ENCODE data around the gene NHSL2.
"Not testable (repeated sequence)": the region's sequence is repeated elsewhere in the genome, so short reads cannot be mapped to it uniquely, and the experiment has no call there.

NHSL2 gene

DNA sequence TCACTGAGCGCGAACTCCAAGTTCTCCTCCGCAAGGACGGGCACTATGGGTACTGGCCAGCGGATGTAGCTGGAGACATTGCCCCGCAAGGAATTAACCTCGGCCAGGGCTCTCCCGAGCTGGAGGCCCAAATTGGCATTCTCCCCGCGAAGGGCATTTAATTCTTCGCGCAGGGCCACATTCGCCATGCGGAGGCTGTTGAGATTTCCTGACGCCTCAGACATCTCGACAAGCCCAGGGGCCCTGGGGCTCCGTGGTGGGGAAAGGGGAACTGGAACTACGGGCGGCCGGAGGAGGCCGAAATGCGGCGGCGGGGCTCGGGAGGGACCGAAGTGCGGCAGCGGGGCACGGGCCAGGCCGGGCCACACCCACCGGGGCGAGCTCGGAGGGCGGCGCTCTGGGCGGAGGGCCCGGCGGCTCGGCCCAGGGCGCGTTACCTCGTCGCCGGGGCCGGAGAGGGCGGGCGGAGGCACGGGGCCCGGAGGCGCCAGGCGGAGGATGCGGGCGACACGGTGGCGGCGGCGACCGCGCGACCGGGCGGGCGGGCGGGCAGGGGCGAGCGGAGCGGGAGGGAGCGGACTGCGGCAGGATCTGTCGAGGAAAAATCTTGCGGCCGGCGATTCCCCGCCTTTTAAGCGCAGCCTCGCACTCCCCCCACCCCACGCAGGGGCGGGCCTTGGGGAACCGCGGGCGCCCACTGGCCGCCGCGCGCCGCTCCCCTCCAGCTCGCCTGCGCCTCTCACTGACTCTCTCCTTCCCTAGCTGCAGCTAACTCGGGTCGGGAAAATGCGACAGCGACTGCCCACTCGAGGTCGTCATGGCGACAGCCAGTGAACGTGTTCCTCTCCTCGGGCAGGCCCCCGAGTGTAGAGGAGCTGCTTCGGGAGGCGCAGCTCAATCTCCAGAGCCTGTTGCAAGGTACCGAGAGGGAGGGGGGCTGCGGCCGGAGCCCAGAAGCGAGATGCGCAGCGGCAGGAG lies 221.0 kb downstream of the NHSL2 start, which contains the start of gene RTL5:
TSS of gene RTL5 (minus strand) at position 599 of the 978 bp plus-strand sequence.
- peak; percentile 35 for DNase-seq (ENCODE audit: low read depth)

DNA sequence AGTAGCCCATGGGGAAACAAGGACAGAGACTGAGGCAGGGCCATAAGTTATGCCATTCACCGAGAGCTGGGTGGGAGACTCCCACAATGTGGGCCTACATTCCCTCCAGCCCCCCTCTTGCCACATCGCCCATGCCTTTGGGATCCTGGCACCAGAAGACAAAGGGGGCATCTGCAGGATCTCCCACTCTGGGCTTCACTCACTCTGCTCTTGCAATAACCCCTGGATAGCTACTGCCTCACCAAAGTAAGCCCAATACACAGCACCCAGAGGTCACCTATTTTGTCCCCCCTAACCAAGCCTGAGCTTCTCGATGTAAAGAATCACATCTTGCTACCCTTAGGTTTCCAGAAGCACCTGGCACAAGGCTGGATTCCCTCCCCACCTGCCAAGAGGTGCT lies 221.8 kb downstream of the NHSL2 start:
- no peak for DNase-seq (ENCODE audit: low read depth)

DNA sequence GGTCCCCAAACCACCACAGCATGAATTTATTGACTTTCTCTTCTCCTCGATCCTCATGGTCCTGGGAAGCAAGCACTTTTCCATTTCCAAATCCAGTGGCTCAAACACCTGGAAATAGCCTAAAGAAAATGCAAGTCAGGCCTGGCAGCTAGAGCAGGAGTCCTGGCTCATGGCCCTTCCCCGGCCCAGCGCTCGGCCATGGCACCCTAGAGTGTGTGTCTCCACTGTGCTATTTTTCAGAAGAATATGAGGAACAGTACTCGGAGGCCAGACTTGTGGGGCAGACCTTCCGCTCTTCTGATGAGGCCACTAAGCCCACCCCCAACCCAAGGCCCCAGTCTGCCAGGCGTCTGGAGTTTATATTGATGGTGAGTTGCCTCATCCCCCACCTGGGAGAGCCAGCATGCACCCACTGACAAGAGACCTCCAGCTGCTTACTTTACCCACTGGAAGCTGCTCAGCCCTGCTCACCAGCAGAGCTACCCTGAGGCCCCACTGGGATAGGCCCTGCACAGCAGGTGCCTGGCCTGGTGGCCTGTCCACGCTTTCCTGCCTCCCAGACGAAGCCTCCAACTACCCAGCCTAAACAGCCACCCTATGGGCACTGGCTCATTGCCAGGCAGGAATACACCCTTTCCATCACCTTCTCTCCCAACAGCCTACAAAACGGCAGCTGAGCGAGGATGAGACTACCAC lies 223.4 kb downstream of the NHSL2 start:
- DNase-seq (ENCODE audit: low read depth), result no peak

DNA sequence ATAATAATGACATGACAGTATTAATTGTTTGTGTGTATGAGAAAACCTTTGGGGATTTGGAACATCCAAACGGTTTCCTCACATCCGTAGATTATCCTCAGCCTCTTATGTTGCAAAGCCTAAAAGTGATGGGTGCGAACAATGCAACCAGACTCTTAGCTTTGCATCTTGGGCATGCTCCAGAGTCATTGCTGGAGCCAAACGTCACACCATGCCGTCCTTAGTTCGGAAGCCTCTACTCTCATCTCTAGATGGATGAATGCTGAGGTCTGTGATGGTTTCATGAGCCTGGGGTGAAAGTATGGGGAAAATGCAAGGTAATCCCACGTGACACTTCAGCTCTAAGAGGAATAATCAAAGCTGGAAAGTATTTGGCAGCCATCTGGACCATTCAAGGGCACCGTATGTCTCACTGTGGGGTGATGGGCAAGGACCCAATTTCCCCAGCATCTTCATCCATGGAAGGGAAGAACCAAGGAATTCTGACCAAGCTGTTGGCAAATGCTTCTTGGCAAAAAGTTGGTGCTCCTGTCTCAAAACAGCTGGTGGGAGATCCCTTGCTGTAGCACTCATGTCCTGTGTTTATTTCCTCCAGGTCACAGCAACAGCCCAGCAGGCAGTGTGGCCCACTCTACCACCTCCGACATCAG lies 227.3 kb downstream of the NHSL2 start:
- no peak for DNase-seq (ENCODE audit: low read depth)

DNA sequence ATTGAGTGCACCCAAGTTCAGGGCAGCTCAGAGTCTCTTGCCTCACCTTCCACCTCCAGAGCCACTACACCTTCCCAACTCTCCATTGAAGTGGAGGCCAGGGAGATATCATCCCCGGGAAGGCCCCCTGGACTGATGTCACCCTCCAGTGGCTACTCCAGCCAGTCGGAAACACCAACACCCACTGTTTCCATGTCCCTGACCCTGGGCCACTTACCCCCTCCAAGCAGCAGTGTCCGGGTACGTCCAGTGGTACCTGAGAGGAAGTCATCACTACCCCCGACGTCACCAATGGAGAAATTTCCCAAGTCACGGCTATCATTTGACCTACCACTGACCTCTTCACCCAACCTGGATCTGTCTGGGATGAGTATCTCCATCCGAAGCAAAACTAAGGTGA lies 228.9 kb downstream of the NHSL2 start:
- no peak for DNase-seq (ENCODE audit: low read depth)

DNA sequence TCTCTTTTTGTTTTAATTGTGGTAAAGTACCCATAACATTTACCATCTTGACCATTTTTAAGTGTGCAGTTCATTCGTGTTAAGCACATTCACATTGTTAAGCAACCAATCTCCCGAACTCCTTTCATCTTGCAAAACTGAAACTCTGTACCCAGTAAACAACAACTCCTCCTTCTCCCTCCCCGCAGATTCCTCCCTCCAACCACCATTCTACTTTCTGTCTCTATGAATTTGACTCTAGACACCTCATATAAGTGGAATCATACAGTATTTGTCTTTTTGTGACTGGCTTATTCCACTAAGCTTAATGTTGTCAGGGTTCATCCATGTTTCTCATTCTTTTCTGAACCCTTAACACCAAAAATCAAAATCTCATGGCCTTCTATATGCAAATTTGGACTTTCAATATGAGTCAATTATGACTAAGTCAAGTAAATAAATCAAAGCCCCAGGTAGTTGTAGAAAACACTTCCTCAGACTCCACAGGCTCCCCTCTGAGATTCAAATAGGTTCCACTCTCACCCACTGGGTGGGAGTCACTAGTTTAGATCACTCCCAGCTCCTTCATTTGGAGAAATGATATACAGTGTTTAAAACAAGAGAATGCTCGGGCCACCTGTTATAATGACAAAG lies 230.8 kb downstream of the NHSL2 start:
- DNase-seq (ENCODE audit: low read depth), result no peak

DNA sequence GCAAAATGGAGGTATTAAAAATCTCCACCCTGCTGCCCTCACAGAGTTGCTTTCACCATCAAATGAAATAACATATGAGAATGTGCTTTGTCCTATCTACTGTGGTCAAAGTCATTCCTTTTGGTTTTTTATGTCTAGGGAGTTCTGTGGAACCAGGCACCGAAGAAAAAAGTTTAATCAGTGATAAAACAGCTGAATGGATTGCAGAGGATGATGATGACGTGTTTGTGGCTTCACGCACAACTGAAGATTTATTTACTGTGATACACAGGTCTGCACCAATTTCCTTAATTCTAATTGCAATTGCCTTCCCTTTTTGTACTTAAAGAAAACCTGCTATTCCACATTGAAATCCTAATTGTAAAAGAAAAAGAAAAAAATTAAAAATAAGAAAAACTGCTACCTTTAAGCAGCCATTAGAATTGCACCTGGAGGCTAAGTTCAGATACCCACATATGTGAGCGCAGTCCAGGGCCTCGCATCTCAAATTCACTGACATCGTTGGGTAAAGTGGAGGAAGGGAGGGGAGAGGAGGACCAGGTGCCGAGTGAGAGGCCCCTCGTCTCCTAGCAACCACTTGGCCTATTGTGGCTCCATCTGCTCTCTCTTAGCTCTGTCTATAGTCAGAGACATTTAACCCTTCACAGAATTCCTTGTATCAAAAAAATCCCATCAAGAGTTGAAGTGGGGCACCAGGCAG lies 231.6 kb downstream of the NHSL2 start:
- DNase-seq (ENCODE audit: low read depth), result no peak

DNA sequence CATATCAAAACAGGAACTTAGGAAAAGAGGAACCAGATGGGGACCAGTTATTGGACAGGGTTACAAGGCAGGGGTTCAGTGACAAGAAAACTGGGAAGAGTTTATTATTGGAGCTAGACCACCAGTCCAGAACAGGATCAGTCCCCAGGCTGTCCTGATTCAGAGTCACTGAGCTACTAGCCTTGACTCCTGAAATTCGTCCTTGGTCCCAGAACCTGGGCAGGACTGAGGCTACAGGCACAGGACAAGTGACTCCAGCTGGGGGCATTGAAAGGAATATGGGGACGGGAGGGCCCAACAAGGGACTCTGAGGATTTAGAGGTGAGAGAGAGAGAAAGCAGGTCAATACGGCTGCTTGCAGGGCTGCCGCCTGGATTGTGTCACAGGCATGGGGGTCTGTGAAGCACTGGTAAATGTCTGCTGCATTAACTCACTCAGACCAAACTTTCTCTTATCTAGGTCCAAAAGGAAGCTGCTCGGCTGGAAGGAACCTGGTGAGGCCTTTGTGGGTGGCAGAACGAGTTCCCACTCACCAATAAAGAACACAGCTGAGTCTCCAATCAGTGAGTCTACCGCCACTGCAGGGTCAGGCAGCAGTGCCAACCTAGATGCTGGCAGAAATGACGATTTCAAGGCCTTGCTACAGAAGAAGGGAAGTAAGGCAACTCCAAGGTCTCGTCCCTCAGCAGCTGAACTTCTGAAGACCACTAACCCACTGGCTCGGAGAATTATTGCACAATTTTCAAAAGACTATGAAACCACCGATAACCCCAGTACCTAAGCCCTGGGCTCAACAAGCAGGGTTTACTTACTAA lies 232.4 kb downstream of the NHSL2 start:
- DNase-seq (ENCODE audit: low read depth), result no peak

DNA sequence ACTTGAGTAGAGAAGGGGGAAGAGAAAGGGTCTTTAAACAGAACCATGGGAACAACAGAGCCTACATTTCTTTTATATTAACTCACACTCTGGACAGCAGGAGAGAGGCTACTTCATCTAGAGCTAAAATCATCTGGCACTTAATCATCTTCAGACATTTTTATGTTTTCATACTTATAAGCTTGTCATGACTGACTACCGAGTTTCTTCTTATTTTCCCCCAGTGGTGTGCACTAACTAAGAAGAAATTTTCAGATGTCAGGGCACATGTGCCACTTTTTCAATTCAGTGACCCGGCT lies 232.9 kb downstream of the NHSL2 start:
- no peak for DNase-seq (ENCODE audit: low read depth)

DNA sequence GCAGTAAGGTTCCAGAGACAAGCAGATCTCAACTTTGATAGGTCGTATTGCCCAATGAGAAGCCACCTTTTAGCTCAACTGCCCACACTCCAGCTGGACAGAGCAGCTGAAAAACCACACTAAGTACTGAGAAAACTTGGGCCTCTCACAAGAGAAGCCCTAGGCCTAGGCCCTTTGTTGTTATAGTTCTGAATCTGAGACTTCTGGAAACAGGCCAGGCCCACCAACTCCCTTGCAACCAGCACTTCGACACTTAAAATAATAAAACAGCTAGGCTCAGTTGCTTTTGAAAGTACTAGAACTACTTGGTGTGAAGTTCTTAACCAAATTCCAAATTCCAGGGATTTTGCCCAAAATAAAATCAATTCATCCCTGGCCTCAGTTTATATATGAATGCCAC lies 234.5 kb downstream of the NHSL2 start:
- DNase-seq (ENCODE audit: low read depth), result no peak

DNA sequence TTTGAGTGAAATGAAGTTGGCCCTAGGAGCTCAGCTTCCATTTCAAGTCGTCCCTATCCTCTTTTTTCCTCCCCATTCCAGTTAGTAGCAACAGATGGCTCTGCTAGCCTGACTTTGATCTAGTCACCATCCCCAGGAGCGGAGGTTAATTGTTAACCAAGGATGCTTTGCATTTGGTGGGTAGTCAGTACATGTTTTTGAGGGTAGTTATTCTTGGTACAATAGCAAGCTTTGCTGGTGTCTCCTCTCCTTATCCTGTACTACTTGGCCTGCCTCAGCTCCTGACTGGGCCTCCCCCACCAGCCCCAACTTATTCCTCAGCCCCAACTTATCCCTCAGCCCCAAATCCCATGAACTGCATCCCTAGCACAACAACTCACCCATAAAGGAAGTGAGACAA lies 235.9 kb downstream of the NHSL2 start:
- no peak for DNase-seq (ENCODE audit: low read depth)

DNA sequence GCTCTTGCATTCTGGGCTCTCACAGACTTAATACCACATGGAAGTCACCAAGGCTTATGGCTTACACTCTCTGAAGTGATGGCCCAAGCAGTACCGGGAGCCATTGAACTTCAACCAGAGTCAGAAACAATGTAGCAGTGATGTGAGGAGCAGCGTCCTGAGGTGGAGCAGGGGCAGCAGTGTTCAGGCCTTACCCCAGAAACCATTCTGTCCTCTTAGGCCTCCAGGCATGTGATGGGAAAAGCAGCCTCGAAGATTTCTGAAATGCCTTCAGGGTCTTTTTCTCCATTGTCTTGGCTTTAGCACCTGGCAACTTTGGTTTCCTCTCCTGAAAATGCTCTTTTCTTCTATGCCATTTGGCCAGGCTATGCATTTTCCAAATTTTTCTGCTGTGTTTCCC lies 248.1 kb downstream of the NHSL2 start:
- no peak for DNase-seq (ENCODE audit: low read depth)

DNA sequence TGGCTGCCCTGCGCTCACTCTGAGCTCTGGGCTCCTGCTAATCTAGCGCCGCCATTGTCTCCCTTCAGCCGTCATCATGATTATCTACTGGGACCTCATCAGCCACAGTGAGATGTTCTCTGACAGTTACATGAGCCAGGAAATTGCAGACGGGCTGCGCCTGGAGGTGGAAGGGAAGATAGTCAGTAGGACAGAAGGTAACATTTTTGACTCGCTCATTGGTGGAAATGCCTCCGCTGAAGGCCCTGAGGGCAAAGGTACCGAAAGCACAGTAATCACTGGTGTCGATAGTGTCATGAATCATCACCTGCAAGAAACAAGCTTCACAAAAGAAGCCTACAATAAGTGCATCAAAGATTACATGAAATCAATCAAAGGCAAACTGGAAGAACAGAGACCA lies 249.1 kb downstream of the NHSL2 start:
- no peak for DNase-seq (ENCODE audit: low read depth)

DNA sequence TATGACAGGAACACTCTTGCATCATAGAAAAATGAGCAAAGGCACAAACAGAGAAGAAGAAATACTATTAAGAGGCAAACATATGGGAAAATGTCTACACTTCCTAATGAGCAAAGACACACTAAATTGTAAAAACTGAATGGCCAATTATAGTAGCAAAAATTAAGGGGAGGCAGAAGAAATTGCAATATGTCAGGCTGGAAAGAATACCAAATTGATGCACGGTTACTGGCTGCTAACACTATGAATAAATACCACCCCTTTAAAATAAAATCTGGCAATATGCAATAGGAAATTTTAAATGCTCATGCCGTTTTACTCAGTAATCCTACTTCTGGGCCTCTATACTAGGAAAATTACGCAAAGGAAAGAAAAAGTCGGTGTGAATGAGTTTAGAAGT lies 254.9 kb downstream of the NHSL2 start:
- DNase-seq (ENCODE audit: low read depth), result no peak

DNA sequence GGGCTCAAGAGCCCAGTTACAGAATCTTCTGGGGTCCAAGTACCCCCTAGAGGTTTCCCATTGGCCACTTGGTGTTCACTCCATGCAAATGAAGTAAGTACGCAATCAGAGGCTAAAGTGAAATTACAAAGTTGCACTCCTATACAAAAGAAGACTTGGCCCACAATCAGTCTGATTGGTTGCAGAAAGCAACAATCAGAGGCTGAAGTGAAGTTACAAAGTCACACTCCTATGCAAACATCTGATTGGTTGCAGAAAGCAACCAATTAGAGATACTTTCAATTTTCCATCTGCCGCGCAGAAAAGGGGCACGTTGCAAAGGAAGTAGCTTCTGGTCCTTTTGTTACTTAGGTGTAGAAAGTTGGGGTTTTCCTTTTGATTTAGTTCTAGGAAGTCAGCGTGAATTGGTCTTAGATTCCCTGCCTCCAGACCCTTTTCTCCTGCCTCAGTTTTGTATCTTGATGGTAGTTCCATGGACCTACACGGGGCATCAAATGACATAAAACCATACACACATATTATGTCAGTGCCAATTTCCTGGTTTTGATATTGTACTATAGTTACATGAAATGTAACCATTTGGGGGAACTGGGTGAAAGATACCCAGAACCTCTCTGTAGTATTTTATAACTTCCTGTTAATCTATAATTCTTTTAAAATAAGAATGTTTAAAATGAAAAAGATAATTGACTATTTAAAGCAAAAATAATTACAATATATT lies 258.5 kb downstream of the NHSL2 start:
- DNase-seq (ENCODE audit: low read depth), result peak; percentile 4

DNA sequence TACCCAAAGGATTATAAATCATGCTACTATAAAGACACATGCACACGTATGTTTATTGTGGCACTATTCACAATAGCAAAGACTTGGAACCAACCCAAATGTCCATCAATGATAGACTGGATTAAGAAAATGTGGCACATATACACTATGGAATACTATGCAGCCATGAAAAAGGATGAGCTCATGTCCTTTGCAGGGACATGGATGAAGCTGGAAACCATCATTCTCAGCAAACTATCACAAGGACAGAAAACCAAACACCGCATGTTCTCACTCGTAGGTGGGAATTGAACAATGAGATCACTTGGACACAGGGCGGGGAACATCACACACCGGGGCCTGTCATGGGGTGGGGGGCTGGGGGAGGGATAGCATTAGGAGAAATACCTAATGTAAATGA lies 265.6 kb downstream of the NHSL2 start:
- DNase-seq (ENCODE audit: low read depth), result not testable (repeated sequence)

DNA sequence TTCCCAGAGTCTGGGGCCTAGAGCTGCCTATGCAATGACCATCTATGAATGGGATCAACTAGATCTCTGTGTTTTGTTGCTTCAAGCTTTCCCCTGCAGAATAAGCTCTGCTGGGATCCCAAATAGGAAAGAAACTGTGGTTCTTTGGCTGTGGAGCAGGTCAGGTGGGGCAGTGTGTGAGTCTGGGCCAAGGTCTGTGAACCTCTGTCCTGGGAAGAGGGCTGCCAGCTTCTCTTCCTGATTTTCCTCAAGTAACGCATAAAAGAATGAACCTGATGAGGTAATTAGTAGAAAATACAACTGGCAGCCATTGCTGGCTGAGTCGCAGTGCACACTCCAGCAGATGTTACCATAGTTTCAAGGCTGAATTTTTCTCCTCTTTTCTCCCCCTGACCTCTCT lies 266.3 kb downstream of the NHSL2 start:
- DNase-seq (ENCODE audit: low read depth), result no peak

DNA sequence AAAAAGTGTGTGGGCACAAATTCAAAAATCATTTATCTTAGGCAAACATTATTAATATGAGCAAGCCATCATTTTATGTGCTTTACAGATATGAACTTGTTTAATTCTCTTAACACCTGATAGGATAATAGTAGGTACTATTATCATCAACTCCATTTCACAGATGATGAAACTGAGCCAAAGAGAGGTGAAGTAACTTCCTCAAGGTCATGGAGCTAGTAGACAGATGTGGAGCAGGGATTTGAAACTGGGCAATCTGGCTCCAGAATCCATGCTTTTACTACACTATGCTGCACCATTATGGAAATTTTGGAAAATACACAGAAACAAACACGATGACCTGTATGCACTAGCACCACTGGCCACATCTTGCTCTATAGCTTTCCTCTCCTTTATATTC lies 269.9 kb downstream of the NHSL2 start:
- no peak for DNase-seq (ENCODE audit: low read depth)

DNA sequence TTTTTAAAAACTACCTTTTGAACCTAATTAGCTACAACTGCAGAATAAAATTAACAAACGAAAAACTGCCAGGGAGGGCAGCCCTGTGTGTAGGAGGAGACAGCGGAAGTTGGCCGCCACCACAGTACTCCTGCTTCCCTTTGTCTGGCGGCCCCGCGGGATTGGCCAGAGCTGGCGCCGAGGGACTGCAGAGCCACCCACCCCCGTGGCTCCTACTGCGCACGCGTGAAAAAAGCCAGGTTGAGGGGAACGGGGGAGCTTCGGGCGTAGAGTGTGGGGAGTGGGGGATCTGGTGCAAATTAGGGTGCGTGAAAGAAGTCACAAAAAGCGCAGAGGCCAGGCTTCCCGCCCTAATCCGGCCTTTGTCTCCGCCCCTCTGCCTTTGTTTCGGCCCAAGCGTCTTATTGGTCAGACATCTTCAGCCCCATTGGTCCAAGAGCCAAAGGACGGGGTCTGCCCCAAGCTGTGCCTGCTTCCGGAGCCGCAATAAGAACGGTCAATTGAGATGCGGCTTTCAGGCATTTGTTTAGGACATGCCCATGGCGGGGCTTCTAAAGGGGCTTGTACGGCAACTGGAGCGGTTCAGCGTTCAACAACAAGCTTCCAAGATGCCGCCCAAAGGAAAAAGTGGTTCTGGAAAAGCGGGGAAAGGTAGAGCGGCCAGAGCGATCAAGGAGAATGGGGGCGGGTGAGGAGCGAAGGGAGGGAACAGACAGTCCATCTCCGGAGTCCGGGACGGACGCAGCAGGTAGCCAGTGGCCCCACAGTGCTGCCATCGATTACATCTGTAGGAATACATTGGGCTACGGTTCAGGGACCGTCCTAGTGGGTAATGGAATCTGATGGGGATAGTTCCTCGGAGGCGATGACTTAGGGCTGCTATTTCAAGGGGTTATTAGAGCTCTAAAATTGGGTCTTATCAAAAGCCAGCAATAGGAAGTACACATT lies 270.8 kb downstream of the NHSL2 start, which contains the start of gene PIN4:
TSS of gene PIN4 (plus strand) at position 580 of the 948 bp plus-strand sequence. CDS start at position 609, 29 bp downstream.
- DNase-seq (ENCODE audit: low read depth), result peak; percentile 74
